Measurements from ENCODE around the gene ZNF619.

DNA sequence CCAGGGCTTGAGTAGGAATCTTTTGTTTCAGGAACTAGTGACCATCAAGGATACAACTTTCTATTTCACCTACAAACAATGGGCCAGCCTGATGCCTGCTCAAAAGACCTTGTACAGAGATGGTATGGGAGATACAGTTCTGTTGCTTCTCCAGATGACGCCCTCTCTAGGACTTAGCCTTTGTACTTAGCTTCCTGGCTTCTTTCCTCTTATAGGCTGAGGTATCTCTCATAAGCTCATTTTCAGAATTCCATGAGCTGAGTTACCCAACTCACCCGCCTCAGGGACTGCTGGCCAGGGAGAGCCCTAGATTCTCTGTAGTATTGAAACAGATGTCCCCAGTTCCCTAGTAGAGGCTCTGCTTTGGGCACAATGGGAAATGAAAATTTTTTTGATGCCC lies 20.4 kb downstream of the ZNF619 start:
- TF ChIP-seq, protein P1, sequence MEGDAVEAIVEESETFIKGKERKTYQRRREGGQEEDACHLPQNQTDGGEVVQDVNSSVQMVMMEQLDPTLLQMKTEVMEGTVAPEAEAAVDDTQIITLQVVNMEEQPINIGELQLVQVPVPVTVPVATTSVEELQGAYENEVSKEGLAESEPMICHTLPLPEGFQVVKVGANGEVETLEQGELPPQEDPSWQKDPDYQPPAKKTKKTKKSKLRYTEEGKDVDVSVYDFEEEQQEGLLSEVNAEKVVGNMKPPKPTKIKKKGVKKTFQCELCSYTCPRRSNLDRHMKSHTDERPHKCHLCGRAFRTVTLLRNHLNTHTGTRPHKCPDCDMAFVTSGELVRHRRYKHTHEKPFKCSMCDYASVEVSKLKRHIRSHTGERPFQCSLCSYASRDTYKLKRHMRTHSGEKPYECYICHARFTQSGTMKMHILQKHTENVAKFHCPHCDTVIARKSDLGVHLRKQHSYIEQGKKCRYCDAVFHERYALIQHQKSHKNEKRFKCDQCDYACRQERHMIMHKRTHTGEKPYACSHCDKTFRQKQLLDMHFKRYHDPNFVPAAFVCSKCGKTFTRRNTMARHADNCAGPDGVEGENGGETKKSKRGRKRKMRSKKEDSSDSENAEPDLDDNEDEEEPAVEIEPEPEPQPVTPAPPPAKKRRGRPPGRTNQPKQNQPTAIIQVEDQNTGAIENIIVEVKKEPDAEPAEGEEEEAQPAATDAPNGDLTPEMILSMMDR (IDR thresholded peaks at IDR 0.05) = no peak
- TF ChIP-seq RFX5 (IDR thresholded peaks at IDR 0.05; ENCODE audit: low read length) = no peak
- no peak for TF ChIP-seq RAD21 (IDR thresholded peaks at IDR 0.05; ENCODE audit: low read length)
- TF ChIP-seq SIN3A (IDR thresholded peaks at IDR 0.05; ENCODE audit: borderline replicate concordance, low read depth, low read length) = no peak
- no peak for TF ChIP-seq GABPA (IDR thresholded peaks at IDR 0.05; ENCODE audit: low read depth)
- TF ChIP-seq ELF1 (IDR thresholded peaks at IDR 0.05) = no peak
- TF ChIP-seq, protein P2, sequence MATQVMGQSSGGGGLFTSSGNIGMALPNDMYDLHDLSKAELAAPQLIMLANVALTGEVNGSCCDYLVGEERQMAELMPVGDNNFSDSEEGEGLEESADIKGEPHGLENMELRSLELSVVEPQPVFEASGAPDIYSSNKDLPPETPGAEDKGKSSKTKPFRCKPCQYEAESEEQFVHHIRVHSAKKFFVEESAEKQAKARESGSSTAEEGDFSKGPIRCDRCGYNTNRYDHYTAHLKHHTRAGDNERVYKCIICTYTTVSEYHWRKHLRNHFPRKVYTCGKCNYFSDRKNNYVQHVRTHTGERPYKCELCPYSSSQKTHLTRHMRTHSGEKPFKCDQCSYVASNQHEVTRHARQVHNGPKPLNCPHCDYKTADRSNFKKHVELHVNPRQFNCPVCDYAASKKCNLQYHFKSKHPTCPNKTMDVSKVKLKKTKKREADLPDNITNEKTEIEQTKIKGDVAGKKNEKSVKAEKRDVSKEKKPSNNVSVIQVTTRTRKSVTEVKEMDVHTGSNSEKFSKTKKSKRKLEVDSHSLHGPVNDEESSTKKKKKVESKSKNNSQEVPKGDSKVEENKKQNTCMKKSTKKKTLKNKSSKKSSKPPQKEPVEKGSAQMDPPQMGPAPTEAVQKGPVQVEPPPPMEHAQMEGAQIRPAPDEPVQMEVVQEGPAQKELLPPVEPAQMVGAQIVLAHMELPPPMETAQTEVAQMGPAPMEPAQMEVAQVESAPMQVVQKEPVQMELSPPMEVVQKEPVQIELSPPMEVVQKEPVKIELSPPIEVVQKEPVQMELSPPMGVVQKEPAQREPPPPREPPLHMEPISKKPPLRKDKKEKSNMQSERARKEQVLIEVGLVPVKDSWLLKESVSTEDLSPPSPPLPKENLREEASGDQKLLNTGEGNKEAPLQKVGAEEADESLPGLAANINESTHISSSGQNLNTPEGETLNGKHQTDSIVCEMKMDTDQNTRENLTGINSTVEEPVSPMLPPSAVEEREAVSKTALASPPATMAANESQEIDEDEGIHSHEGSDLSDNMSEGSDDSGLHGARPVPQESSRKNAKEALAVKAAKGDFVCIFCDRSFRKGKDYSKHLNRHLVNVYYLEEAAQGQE (IDR thresholded peaks at IDR 0.05; ENCODE audit: low read depth, low read length) = no peak
- no peak for TF ChIP-seq FOXM1 (IDR thresholded peaks at IDR 0.05; ENCODE audit: low read depth)
- TF ChIP-seq FOSL2 (IDR thresholded peaks at IDR 0.05; ENCODE audit: borderline replicate concordance, low read depth) = no peak
- no peak for TF ChIP-seq FOXJ3 (CRISPR knock-in tag; IDR thresholded peaks at IDR 0.05)
- TF ChIP-seq, protein P3, sequence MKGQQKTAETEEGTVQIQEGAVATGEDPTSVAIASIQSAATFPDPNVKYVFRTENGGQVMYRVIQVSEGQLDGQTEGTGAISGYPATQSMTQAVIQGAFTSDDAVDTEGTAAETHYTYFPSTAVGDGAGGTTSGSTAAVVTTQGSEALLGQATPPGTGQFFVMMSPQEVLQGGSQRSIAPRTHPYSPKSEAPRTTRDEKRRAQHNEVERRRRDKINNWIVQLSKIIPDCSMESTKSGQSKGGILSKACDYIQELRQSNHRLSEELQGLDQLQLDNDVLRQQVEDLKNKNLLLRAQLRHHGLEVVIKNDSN (IDR thresholded peaks at IDR 0.05; ENCODE audit: borderline replicate concordance, low read depth) = no peak
- TF ChIP-seq, protein P4, sequence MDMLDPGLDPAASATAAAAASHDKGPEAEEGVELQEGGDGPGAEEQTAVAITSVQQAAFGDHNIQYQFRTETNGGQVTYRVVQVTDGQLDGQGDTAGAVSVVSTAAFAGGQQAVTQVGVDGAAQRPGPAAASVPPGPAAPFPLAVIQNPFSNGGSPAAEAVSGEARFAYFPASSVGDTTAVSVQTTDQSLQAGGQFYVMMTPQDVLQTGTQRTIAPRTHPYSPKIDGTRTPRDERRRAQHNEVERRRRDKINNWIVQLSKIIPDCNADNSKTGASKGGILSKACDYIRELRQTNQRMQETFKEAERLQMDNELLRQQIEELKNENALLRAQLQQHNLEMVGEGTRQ (IDR thresholded peaks at IDR 0.05; ENCODE audit: borderline replicate concordance, low read depth, low read length) = no peak
- TF ChIP-seq MXI1 (IDR thresholded peaks at IDR 0.05; ENCODE audit: low read depth, low read length) = no peak
